ENCODE results near the gene WDR91.
A peak's percentile ranks its signal among the peaks of the same experiment; 100 is the strongest.
"Not testable (repeated sequence)": the region's sequence is repeated elsewhere in the genome, so short reads cannot be mapped to it uniquely, and the experiment has no call there.

WDR91 gene

GRCh38 chr7:135242096-135242684, 30.9 kb upstream of the WDR91 start:
- H3K4me3 ChIP-seq (ENCODE audit: low read length), result no peak overlapping the region
- TF ChIP-seq ZNF274 (IDR thresholded peaks at IDR 0.05; ENCODE audit: low read depth, low read length), result no peak

- no peak overlapping the region for H3K4me3 ChIP-seq (ENCODE audit: low read length)
- no peak for TF ChIP-seq ZNF274 (IDR thresholded peaks at IDR 0.05; ENCODE audit: low read depth, low read length)
Measured at GRCh38 chr7:135240441-135240840, 29.1 kb upstream of the WDR91 start.

GRCh38 chr7:135239263-135239662, 27.9 kb upstream of the WDR91 start:
- no peak overlapping the region for H3K4me3 ChIP-seq (ENCODE audit: low read length)
- no peak for TF ChIP-seq ZNF274 (IDR thresholded peaks at IDR 0.05; ENCODE audit: low read depth, low read length)

- H3K4me3 ChIP-seq (ENCODE audit: low read length), result no peak overlapping the region
- no peak for TF ChIP-seq ZNF274 (IDR thresholded peaks at IDR 0.05; ENCODE audit: low read depth, low read length)
Measured at GRCh38 chr7:135238112-135238744, 26.9 kb upstream of the WDR91 start.

- no peak for TF ChIP-seq ZNF274 (IDR thresholded peaks at IDR 0.05; ENCODE audit: low read depth, low read length)
- peak overlapping the region; percentile 16; the same call in 1 of the 2 replicates for H3K4me3 ChIP-seq (ENCODE audit: low read length)
Measured at GRCh38 chr7:135236727-135237126, 25.4 kb upstream of the WDR91 start.

GRCh38 chr7:135235841-135236240, 24.5 kb upstream of the WDR91 start:
- no peak for TF ChIP-seq ZNF274 (IDR thresholded peaks at IDR 0.05; ENCODE audit: low read depth, low read length)
- no peak overlapping the region for H3K4me3 ChIP-seq (ENCODE audit: low read length)

GRCh38 chr7:135234727-135235126, 23.4 kb upstream of the WDR91 start:
- TF ChIP-seq ZNF274 (IDR thresholded peaks at IDR 0.05; ENCODE audit: low read depth, low read length), result no peak
- H3K4me3 ChIP-seq (ENCODE audit: low read length), result no peak overlapping the region

GRCh38 chr7:135234095-135234494, 22.8 kb upstream of the WDR91 start:
- not testable (repeated sequence) for H3K4me3 ChIP-seq (ENCODE audit: low read length)

GRCh38 chr7:135233570-135233969, 22.2 kb upstream of the WDR91 start, which contains the start of gene STRA8:
STRA8 (plus strand) TSS chr7:135233838; CDS start chr7:135240525, 6,687 bp downstream.
- TF ChIP-seq ZNF274 (IDR thresholded peaks at IDR 0.05; ENCODE audit: low read depth, low read length), result no peak
- H3K4me3 ChIP-seq (ENCODE audit: low read length), result no peak within 1 kb of the TSS

GRCh38 chr7:135232720-135233119, 21.4 kb upstream of the WDR91 start:
- TF ChIP-seq ZNF274 (IDR thresholded peaks at IDR 0.05; ENCODE audit: low read depth, low read length), result no peak
- no peak overlapping the region for H3K4me3 ChIP-seq (ENCODE audit: low read length)

- no peak for TF ChIP-seq ZNF274 (IDR thresholded peaks at IDR 0.05; ENCODE audit: low read depth, low read length)
- H3K4me3 ChIP-seq (ENCODE audit: low read length), result no peak overlapping the region
Measured at GRCh38 chr7:135232087-135232486, 20.8 kb upstream of the WDR91 start.

- no peak overlapping the region for H3K4me3 ChIP-seq (ENCODE audit: low read length)
- no peak for TF ChIP-seq ZNF274 (IDR thresholded peaks at IDR 0.05; ENCODE audit: low read depth, low read length)
Measured at GRCh38 chr7:135231686-135232085, 20.4 kb upstream of the WDR91 start.

- TF ChIP-seq ZNF274 (IDR thresholded peaks at IDR 0.05; ENCODE audit: low read depth, low read length), result no peak
- no peak overlapping the region for H3K4me3 ChIP-seq (ENCODE audit: low read length)
Measured at GRCh38 chr7:135224027-135224426, 12.7 kb upstream of the WDR91 start.

- no peak overlapping the region for H3K4me3 ChIP-seq (ENCODE audit: low read length)
- no peak for TF ChIP-seq ZNF274 (IDR thresholded peaks at IDR 0.05; ENCODE audit: low read depth, low read length)
Measured at GRCh38 chr7:135217645-135218509, 6.6 kb upstream of the WDR91 start.

GRCh38 chr7:135215698-135216097, 4.4 kb upstream of the WDR91 start:
- no peak overlapping the region for H3K4me3 ChIP-seq (ENCODE audit: low read length)
- TF ChIP-seq ZNF274 (IDR thresholded peaks at IDR 0.05; ENCODE audit: low read depth, low read length), result no peak

Measured in GM08714 (cell line).